ENCODE measurements around the gene SELPLG. TPM values are rescaled to one million over a fixed set of nuclear protein-coding genes. Genes with fewer than 3 reads are reported as not detected.
"Not testable (repeated sequence)": the region's sequence is repeated elsewhere in the genome, so short reads cannot be mapped to it uniquely, and the experiment has no call there.

Gene SELPLG
- total RNA-seq, 1 donor from 2014 or later = 0.46 TPM

GRCh38 chr12:108592033-108592909 is 41.4 kb downstream of the SELPLG start:
- no peak for DNase-seq (ENCODE audit: low read depth)
- TF ChIP-seq, protein P1, sequence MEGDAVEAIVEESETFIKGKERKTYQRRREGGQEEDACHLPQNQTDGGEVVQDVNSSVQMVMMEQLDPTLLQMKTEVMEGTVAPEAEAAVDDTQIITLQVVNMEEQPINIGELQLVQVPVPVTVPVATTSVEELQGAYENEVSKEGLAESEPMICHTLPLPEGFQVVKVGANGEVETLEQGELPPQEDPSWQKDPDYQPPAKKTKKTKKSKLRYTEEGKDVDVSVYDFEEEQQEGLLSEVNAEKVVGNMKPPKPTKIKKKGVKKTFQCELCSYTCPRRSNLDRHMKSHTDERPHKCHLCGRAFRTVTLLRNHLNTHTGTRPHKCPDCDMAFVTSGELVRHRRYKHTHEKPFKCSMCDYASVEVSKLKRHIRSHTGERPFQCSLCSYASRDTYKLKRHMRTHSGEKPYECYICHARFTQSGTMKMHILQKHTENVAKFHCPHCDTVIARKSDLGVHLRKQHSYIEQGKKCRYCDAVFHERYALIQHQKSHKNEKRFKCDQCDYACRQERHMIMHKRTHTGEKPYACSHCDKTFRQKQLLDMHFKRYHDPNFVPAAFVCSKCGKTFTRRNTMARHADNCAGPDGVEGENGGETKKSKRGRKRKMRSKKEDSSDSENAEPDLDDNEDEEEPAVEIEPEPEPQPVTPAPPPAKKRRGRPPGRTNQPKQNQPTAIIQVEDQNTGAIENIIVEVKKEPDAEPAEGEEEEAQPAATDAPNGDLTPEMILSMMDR (conservative IDR thresholded peaks at IDR 0.05; ENCODE audit: low read depth, low read length) = no peak
- H3K4me3 ChIP-seq (ENCODE audit: low read depth, low read length) = no peak overlapping the region

- H3K4me3 ChIP-seq (ENCODE audit: low read depth, low read length) = no peak overlapping the region
- no peak for DNase-seq (ENCODE audit: low read depth)
- TF ChIP-seq, protein P1 (conservative IDR thresholded peaks at IDR 0.05; ENCODE audit: low read depth, low read length) = no peak
Measured at GRCh38 chr12:108591267-108591980, 42.3 kb downstream of the SELPLG start.

DNA sequence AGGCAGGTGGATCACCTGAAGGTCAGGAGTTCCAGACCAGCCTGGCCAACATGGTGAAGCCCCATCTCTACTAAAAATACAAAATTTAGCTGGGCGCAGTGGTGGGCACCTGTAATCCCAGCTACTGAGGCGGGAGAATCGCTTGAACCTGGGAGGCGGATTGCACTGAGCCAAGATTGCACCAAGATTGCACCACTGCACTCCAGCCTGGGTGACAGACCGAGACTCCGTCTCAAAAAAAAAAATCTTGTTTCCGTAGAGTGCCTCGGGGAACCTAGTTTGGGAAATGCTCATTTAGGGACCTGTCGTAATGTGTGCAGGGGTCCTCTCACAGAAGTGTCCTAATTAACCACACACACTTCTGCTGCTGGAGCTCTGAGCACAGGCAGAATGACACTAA is 43.2 kb downstream of the SELPLG start:
- not testable (repeated sequence) for H3K4me3 ChIP-seq (ENCODE audit: low read depth, low read length); DNase-seq (ENCODE audit: low read depth)

GRCh38 chr12:108589840-108590229 is 43.9 kb downstream of the SELPLG start:
- no peak overlapping the region for H3K4me3 ChIP-seq (ENCODE audit: low read depth, low read length)
- DNase-seq (ENCODE audit: low read depth) = no peak
- TF ChIP-seq, protein P1 (conservative IDR thresholded peaks at IDR 0.05; ENCODE audit: low read depth, low read length) = no peak

DNA sequence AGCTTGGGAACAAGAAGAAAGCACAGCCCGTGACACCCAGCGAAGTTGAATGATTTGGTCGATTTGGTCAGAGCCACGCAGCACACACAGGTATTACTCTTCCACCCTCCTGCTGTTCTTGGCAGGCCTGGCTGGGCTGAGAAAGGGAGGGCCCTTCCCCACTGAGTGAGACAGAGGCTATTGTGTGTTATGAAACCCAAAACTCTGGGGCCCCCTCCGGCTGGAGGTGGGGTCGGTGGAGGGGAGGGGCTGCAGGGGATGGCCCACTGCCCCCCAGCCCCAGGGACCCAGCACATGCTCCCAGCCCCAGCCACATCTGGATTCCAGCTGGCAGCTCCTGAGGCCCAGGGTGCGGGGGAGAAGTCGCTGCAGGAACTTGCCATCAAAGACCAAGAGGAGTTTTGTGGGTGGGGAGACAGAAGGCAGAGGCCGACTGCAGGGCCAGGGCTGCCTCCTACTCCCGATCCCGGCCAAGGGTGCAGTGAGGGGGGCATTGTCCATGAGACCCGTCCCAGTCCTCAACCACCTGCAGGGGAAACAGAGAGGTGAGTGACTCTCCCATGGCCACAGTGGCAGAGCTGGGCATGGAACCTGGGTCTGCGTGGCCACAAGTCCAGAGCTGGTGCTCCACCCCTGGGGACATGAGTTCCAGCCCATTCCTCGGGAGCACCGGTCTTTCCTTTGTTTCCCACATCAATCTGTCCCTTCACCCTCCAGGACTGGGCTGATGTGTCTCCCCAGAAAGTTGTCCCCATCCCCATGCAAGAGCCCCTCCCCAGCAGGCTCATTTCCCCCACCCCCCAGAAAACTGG is 44.5 kb downstream of the SELPLG start:
- no peak for DNase-seq (ENCODE audit: low read depth)
- H3K4me3 ChIP-seq (ENCODE audit: low read depth, low read length) = no peak overlapping the region
- TF ChIP-seq, protein P1 (conservative IDR thresholded peaks at IDR 0.05; ENCODE audit: low read depth, low read length) = no peak

DNA sequence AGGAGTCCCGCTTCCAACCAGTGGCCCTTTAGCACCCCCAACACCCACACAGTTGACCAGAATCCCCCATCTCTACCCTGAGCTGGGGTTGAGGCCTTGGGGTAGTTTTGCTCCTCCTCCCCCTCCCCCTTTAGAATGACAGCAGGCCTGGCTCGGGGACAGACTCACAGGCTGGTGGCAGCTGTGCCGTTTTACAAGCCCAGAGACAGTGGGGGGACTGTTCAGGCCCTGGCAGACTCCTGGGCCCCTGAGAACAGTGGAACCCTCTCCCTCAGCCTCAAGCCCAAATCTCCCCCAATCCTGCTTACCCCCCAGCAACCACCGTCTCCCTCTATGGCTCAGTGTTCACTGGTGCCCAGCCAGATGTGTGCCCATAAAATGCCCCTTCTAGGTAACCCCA is 45.9 kb downstream of the SELPLG start:
- H3K4me3 ChIP-seq (ENCODE audit: low read depth, low read length) = no peak overlapping the region
- TF ChIP-seq, protein P1 (conservative IDR thresholded peaks at IDR 0.05; ENCODE audit: low read depth, low read length) = no peak
- no peak for DNase-seq (ENCODE audit: low read depth)

DNA sequence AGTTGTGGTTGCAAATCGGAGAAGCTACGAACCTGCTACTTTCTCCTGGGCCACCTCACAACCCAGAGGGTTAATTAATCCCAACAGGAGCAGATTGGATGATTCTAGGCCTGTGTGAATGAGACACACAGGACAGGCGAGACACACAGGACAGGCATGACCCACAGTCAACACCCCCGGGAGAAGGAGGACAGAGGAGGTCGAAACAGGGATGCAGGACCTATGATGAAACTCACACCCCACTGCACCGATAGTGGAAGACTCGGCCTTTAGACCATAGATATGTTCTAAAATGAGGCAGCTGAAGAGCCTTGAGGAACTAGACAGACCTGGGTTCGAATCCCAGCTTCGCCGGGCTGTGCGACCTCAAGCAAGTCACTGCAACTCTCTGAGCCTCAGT is 47.4 kb downstream of the SELPLG start:
- H3K4me3 ChIP-seq (ENCODE audit: low read depth, low read length) = no peak overlapping the region
- TF ChIP-seq, protein P1 (conservative IDR thresholded peaks at IDR 0.05; ENCODE audit: low read depth, low read length) = no peak
- no peak for DNase-seq (ENCODE audit: low read depth)

Measured in epithelial cell of proximal tubule (primary cell).